Sigmoid colon (tissue), 4 donors: ENCODE measurements around the gene CFAP53.

ENCODE experiments used
- EP300 ChIP-seq, 4 donors: sonication (generic); formaldehyde crosslinking; IDR thresholded peaks; one replicate each; pipeline ENCODE4 v1.6.1; 2017; ENCODE audit warnings: antibody characterized with exemption in 4 of 4
- POLR2A ChIP-seq, 2 donors: fragments of 450-650 bp; IDR thresholded peaks; one replicate each; pipeline ENCODE4 v1.6.1; 2016; ENCODE audit warnings: antibody characterized with exemption in 2 of 2, mild to moderate bottlenecking in 2 of 2, moderate library complexity in 2 of 2
- POLR2AphosphoS5 ChIP-seq, 4 donors: sonication (generic); formaldehyde crosslinking; IDR thresholded peaks; one replicate each; pipeline ENCODE4 v1.6.1; 2017; ENCODE audit warnings: antibody characterized with exemption in 4 of 4
- TF ChIP-seq, protein P1 (sequence below), 4 experiments: fragments of 450-650 bp in 3 of 4; fragments of 200-600 bp in 1 of 4; IDR thresholded peaks; one replicate each; pipeline ENCODE4 v1.5.1; 2016 to 2019; ENCODE audit warnings: antibody characterized with exemption in 4 of 4, mild to moderate bottlenecking in 3 of 4, moderate library complexity in 2 of 4

DNA sequence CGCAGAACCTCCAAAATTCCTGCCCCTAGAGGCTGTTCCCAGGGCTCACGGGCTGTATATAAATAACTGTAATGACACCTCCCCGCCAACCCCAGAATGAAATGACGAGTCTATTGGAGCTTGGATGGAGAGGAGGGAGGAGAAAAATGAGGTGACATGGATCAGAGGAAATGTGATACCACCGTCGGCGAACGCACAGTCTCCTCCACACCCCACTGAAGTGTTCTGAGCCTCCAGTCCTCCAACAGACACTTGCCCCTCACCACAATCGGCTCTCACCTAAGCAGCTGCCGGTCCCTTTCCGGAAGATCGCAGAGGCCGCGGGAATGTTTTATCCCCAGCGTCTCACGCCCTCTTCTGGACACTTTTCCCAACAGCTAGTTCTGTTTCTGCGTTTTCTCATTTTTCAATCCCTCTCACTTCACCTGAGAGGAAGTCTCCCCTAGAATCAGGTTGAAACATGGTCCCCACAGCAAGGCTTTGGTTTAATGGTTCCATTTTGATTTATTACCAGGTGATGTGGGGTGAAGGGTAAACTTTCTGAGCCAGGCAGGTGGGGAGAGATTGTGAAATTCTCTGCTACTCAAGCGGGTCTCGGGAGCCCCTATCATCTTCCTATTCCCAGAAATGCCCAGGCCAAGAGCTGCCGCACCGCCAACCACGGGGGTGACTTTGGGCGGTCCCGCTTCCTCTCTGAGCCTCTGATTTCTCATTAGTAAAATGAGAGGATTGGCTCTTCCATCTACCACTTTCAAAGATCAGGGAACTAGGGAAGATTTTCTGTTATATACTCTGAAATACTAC is 62.3 kb downstream of the CFAP53 start:
- TF ChIP-seq POLR2A (IDR thresholded peaks at IDR 0.05) (no peak), POLR2AphosphoS5 (IDR thresholded peaks at IDR 0.05) (no peak), EP300 (IDR thresholded peaks at IDR 0.05) (no peak)
- TF ChIP-seq, protein P1, sequence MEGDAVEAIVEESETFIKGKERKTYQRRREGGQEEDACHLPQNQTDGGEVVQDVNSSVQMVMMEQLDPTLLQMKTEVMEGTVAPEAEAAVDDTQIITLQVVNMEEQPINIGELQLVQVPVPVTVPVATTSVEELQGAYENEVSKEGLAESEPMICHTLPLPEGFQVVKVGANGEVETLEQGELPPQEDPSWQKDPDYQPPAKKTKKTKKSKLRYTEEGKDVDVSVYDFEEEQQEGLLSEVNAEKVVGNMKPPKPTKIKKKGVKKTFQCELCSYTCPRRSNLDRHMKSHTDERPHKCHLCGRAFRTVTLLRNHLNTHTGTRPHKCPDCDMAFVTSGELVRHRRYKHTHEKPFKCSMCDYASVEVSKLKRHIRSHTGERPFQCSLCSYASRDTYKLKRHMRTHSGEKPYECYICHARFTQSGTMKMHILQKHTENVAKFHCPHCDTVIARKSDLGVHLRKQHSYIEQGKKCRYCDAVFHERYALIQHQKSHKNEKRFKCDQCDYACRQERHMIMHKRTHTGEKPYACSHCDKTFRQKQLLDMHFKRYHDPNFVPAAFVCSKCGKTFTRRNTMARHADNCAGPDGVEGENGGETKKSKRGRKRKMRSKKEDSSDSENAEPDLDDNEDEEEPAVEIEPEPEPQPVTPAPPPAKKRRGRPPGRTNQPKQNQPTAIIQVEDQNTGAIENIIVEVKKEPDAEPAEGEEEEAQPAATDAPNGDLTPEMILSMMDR (IDR thresholded peaks at IDR 0.05), result peak in 3 of 4 experiments; percentile 19 to 53 (median 38)
